DOHH2 (cell line): ENCODE measurements around the gene AMZ1.

Experiments
- EZH2phosphoT487 ChIP-seq: fragments of 200-600 bp; sonication (generic); IDR thresholded peaks from 2 replicates; pipeline ENCODE4 v1.6.1; 2017; ENCODE audit warnings: borderline replicate concordance, mild to moderate bottlenecking, antibody characterized with exemption, low read length, moderate library complexity, mixed read lengths
- TF ChIP-seq, protein P1 (sequence below): fragments of 200-600 bp; sonication (generic); IDR thresholded peaks from one replicate; pipeline ENCODE4 v1.5.1; 2014; ENCODE audit warnings: antibody characterized with exemption, mild to moderate bottlenecking, low read depth, low read length; ENCODE audit not compliant: poor library complexity, severe bottlenecking

DNA sequence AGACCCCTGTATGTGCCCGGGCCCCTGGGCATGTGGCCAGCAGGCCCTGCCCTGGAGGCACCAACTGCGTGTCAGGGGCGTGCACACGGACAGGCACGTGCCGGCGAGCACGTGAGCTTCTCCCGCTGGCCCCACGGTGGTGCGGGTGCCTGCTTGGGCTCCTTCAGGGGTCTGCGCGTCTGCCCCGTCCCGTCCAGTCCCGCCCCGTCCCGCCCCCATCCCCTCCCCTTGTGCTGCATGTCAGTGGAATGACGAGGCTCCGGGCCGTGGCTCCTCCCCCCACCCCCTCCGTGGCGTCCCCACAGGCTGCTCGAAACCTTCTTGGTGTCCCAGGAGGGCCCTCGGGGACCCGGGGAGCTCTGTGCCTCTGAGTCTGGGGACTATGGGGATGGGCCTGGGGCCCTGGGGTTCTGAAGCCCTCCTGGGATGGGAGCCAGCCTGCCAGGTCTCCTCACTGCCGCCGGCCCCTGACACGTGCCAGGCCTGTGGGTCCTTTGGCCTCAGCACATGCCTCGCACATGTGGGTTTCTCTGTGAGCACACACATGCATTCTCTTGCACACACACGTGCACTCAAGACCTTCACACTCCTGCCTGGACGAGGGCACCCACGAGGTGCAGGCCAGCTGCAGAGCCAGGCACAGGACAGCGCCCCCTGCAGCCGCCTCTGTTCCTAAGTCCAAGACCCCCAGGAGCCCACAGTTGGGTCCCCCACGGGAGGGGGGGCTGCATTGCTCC is 27.5 kb upstream of the AMZ1 start:
- TF ChIP-seq, protein P1, sequence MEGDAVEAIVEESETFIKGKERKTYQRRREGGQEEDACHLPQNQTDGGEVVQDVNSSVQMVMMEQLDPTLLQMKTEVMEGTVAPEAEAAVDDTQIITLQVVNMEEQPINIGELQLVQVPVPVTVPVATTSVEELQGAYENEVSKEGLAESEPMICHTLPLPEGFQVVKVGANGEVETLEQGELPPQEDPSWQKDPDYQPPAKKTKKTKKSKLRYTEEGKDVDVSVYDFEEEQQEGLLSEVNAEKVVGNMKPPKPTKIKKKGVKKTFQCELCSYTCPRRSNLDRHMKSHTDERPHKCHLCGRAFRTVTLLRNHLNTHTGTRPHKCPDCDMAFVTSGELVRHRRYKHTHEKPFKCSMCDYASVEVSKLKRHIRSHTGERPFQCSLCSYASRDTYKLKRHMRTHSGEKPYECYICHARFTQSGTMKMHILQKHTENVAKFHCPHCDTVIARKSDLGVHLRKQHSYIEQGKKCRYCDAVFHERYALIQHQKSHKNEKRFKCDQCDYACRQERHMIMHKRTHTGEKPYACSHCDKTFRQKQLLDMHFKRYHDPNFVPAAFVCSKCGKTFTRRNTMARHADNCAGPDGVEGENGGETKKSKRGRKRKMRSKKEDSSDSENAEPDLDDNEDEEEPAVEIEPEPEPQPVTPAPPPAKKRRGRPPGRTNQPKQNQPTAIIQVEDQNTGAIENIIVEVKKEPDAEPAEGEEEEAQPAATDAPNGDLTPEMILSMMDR = peak; percentile 83
- TF ChIP-seq EZH2phosphoT487 = no peak
